Progenitor cell of endocrine pancreas (in vitro differentiated cells): ENCODE measurements around the gene RETN. TPM values are rescaled to one million over a fixed set of nuclear protein-coding genes. Genes with fewer than 3 reads are reported as not detected.

ENCODE experiments used
- DNase-seq: peaks from one replicate; pipeline ENCODE4 v3.0.0; 2021; ENCODE audit warnings: low spot score; ENCODE audit not compliant: unreplicated experiment
- H3K27ac Mint-ChIP-seq: 2 replicates; pipeline ENCODE4 v1.8.0; 2021; ENCODE audit warnings: mild to moderate bottlenecking, moderate library complexity, mixed read lengths
- H3K27me3 Mint-ChIP-seq: 2 replicates; pipeline ENCODE4 v1.8.0; 2021; ENCODE audit warnings: mixed read lengths
- H3K36me3 Mint-ChIP-seq: 2 replicates; pipeline ENCODE4 v1.8.0; 2022; ENCODE audit warnings: mixed read lengths; ENCODE audit not compliant: insufficient read depth
- H3K4me1 Mint-ChIP-seq: 2 replicates; pipeline ENCODE4 v1.8.0; 2021; ENCODE audit warnings: low read depth, mixed read lengths
- H3K4me3 Mint-ChIP-seq: 2 replicates; pipeline ENCODE4 v1.8.0; 2021; ENCODE audit warnings: low read depth, mild to moderate bottlenecking, moderate library complexity, mixed read lengths
- H3K9me3 Mint-ChIP-seq: 2 replicates; pipeline ENCODE4 v1.8.0; 2021; ENCODE audit warnings: low read depth, mixed read lengths
- CTCF ChIP-seq: fragments of 200-600 bp; sonication (generic); IDR thresholded peaks from one replicate; pipeline ENCODE4 v1.5.0; 2021; ENCODE audit warnings: antibody characterized with exemption, mild to moderate bottlenecking; ENCODE audit not compliant: unreplicated experiment
- total RNA-seq: library from RNA; stranded (reverse); gene quantifications from 2 replicates; pipeline ENCODE4 v1.2.1, GENCODE V29; 2021

Gene RETN
- total RNA-seq, 1 donor from 2014 or later, result not detected

- no peak for DNase-seq
- H3K27ac Mint-ChIP-seq, result no peak overlapping the region
- no peaks in the 10 kb centered on the region for H3K9me3 Mint-ChIP-seq
- H3K4me3 Mint-ChIP-seq, result no peak overlapping the region
- peaks cover 8% of the 10 kb centered on the region for H3K4me1 Mint-ChIP-seq
- H3K27me3 Mint-ChIP-seq, result no peaks in the 10 kb centered on the region
- no peak for TF ChIP-seq CTCF
- H3K36me3 Mint-ChIP-seq, result peaks cover 12% of the 10 kb centered on the region
Measured at GRCh38 chr19:7623725-7624603, 44.9 kb upstream of the RETN start.

GRCh38 chr19:7624810-7625209, 44.0 kb upstream of the RETN start:
- no peaks in the 10 kb centered on the region for H3K9me3 Mint-ChIP-seq
- TF ChIP-seq CTCF, result no peak
- peaks cover 14% of the 10 kb centered on the region for H3K36me3 Mint-ChIP-seq
- no peak overlapping the region for H3K27ac Mint-ChIP-seq
- no peaks in the 10 kb centered on the region for H3K27me3 Mint-ChIP-seq
- no peak for DNase-seq
- H3K4me3 Mint-ChIP-seq, result no peak overlapping the region
- peaks cover 16% of the 10 kb centered on the region for H3K4me1 Mint-ChIP-seq

GRCh38 chr19:7625763-7626372, 43.0 kb upstream of the RETN start:
- Mint-ChIP-seq H3K4me1 (peaks cover 24% of the 10 kb centered on the region), H3K36me3 (peaks cover 14% of the 10 kb centered on the region), H3K27ac (no peak overlapping the region), H3K9me3 (no peaks in the 10 kb centered on the region), H3K4me3 (no peak overlapping the region), H3K27me3 (no peaks in the 10 kb centered on the region)
- TF ChIP-seq CTCF, result no peak
- DNase-seq, result no peak

- Mint-ChIP-seq H3K4me1 (peaks cover 26% of the 10 kb centered on the region), H3K27ac (no peak overlapping the region), H3K27me3 (no peaks in the 10 kb centered on the region), H3K9me3 (no peaks in the 10 kb centered on the region), H3K4me3 (no peak overlapping the region), H3K36me3 (peaks cover 11% of the 10 kb centered on the region)
- TF ChIP-seq CTCF, result no peak
- no peak for DNase-seq
Measured at GRCh38 chr19:7627166-7627565, 41.7 kb upstream of the RETN start.

- Mint-ChIP-seq H3K36me3 (peaks cover 7% of the 10 kb centered on the region), H3K4me3 (peak overlapping the region; percentile 100), H3K9me3 (no peaks in the 10 kb centered on the region), H3K4me1 (peaks cover 26% of the 10 kb centered on the region), H3K27ac (peak overlapping the region; percentile 99), H3K27me3 (no peaks in the 10 kb centered on the region)
- no peak for DNase-seq
- no peak for TF ChIP-seq CTCF
Measured at GRCh38 chr19:7628589-7629311, 40.1 kb upstream of the RETN start.
